Measurements from ENCODE around the gene SLC5A10.
A peak's percentile ranks its signal among the peaks of the same experiment; 100 is the strongest.
"Not testable (repeated sequence)": the region's sequence is repeated elsewhere in the genome, so short reads cannot be mapped to it uniquely, and the experiment has no call there.

Gene SLC5A10

DNA sequence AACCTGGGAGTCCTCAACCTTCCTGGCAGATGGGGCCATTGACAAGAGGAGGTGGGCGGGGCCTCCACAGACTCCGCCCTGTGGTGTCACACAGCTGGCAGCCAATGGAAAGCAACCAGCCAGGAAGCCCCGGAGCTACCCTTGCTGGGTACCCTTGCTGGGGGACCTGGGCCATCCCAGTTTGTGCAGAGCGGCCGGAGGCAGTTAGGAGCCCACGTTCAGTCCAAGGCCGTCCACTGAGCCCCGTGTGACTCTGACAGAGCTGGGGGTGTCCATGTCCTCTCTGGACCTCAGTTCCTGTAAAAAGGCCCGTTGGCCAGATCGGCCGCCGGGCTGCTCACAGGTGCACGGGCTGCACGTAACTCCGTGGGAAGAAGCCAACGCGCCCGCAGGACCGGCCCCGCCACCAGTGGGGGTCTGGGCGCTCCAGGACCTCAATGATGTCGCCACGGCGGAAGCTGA is 69.7 kb downstream of the SLC5A10 start:
- DNase-seq, result peak; percentile 48

DNA sequence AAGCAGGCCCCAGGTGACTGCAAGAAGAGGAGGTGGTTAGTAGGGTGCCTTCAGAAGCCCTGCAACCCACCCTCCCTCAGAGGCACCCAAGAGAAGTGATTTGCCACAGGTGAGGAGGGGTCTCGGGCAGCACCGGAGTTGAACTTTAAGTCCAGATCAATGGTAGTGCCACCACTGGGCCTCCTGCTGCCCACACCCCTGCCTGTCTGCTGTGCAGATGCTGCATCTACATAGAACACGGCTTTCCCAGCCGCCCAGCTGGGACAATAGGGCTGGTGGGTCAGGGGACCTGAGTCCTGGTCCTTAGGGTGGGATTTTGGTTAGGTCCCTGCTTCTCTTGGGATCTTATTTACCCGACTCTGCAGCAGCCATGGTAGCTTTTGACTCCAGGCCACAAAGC is 70.2 kb downstream of the SLC5A10 start:
- DNase-seq, result no peak

DNA sequence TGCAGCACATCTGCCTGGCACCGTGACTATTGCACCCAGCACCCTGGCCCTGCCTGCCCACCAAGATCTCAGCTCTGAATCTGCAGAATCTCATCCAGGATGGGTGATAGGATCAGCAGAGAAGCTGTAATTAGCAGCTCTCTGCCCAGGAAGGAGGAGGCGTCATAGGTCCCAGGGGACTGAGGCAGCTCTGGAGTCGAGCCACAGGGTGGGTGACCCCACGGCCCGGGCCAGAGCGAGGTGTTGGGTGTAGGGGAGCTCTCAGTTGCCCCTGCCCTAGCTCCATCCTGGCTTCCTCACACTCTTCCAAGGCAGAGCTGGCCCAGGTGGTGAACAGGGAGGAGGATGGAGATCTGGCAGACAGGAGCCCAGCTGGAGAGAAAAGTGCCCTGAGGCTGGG is 70.8 kb downstream of the SLC5A10 start:
- no peak for DNase-seq

DNA sequence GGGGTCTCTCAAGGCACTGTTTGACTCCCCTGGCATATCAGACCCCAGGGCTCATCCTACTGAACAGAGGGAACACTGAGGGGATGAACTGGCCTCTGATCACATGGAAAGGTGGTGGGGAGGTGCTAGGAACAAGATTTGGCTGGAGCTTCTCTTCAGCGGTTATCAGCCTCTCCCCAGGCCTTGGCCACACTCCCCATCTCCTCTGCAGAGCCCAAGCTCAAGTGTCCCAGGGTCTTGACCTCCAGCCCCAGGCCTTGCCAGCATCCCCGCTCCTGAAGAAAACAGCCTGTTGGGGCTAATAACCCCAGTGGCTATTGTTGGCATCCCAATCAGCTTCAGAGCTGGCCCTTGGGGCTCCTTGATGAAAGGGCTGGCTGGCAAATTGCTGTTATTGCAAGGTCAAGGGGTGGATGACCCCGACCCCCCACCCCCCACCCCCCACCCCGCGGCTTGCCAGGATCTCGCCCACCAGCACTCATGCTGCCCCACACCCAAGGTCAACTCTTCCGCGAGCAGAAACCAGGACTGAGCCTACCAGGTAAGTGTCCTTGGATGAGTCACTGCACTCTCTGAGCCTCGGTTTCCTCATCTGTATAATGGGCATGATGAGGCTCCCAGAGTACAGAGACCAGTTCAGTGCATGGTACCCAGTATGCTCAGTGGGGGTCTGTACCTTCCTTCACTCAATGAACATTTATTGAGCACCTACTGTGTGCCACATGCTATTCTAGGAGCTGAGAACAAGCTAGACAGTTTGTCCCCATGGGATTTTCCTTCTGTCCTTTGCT is 71.4 kb downstream of the SLC5A10 start:
- DNase-seq, result no peak

DNA sequence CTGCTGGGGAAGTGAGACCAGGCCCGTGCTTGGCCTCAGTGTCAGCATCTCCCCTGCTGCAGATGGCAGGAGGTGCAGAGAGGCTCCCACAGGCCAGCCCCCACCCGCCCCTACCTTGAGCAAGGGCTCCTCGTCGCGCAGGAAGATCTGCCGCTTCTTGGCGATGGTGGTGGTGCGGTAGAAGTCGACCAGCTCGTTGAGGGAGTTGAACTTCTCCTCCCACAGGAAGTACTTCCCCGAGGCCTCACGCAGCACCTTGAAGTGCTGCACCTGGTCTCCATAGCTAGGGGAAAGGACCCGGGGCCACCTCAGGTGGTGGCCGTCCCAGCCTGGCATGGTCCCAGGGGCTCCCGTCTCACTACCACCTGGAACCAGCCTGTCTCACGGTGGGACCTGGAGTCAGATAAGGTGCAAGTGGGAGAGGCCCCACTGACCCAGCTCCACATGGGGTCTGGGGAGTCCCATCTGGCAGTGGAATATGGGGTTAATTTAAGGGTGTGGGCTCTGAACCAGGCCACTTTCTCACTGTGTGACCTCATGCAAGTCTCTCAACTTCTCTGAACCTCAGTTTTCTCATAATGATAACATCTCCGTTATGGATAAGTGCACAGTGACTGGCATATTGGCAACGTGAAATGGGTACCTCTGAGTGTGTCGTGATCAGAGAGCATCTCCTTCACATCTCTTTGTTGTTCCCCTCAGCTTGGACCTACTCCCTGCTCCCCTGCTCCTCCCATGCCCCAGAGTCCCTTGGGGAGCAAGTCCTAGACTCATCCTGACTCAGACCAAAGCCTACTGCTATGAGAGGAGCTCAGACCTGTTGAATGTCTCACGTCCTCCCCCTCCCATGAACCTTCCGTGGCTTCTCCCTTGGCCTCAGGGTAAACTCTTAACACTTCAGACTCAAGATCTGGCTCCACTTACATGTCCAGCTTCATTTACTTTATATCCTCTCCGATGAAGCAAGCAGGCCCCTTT is 72.4 kb downstream of the SLC5A10 start:
- no peak for DNase-seq

DNA sequence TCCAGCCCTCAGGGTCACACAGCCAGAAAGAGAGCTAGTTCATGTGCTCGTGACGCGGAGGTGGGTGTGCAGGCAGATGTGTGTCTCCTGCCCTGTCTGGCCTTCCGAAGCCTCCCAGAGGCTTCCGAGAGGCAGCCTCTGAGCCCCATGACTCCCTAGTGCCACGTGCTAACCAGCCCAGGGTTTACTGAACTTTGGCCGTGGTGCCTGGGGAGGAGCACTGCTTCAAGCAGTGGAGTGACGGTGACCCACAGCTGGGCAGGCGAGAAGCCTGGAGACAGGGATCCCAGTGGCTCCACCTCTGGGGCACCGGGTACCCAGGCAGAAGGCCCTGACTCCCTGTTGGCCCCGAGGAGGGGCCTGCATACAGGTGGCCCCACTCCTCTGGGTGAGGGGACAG is 76.7 kb downstream of the SLC5A10 start:
- DNase-seq, result not testable (repeated sequence)

DNA sequence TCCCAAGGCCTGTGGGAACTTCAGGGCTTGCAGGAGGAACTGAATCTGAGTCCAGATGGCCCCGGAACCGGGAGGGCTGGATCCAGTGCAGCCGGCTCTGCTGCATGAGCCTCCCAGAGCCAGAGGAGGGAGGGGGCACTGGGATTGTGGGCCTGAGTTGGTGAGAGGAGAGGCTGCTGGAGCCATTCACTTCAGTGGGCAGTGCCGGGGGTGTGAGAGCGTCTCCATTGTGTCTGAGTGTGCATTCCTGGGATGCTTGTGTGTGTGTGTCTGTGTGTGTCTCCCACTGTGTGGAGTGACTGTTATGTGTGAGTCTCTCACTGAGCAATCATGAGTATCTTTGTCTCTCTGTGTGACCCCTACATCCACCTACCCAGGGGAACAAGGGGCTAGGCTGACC is 77.8 kb downstream of the SLC5A10 start:
- DNase-seq, result not testable (repeated sequence)

DNA sequence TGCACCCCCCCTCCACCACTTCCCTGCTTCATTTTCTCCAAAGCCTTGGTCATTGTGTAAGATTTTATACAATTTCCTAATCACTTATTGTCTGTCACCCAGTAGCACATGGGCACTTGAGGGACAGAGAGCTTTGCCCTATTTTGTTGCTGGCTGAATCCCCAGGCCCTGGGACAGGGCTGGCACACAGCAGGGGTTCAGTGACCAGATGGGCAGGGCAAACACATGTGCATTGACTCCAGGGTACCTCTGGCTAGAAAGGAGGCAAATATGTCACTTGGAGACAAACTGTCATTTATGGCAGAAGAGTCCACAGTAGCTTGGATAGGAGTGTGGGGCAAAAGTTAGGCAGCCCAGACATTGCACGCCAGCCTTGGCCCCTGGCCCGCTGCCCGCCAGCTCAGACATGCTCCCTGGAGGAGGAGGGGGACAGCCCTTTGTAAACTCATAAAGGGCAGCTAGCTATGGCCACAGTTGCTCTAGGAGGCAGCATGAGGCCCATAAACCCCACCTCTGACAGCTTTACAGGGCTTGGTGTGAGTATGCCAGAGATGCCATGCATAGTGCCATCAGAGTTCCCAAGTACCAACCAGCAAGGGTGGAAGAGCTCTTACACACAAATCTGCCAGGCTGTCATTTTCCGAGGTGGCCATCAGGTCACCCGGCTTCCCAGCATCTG is 78.9 kb downstream of the SLC5A10 start:
- DNase-seq, result not testable (repeated sequence)

DNA sequence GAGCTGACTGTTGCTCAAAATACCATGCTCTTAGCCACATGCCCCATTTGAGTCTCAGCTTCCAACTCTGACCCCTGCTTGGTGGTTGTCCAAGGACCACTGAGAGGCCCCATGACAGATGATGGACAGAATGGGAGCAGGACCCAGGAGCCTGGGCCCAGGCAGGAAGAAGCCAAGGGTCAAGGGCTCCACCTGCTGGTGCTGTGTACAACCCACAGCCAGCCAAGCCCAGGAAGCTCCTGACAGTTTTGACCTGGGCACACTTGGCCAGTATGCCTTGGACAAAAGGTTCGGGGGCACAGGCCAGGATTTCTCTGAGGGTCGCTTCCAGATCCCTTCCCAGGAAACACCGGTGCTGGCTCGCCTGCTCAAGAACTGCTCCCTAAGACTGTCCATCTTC is 79.8 kb downstream of the SLC5A10 start:
- peak; percentile 51 for DNase-seq

DNA sequence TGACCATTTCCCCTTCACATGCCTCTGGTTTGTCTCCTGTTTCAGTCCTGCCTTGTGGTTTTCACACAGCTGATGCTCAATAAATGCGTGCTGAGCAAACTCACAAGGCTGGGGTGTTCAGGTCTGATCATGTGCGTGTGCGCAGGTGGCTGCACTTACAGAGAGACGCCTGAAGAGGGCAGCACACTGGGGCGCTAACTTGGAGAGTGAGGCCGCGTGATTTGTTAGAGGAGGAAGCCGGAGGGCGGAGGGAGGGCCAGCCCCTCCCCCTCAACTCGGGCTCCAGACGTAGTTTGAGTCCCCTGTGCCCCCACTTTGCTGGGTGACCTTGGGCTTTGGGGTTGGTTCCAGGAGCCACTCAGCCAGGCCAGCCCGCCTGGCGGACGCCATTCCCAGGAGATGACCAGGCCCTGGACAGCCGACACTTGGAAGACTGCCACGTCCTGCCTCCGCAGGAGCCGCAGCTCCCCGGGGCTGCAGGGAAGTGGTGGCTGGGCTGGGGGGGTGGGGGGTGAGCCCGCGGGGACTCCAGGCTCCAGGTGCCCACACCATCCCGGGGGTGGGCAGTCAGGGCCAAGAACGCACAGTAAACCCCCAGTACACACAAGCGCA is 80.5 kb downstream of the SLC5A10 start:
- not testable (repeated sequence) for DNase-seq

DNA sequence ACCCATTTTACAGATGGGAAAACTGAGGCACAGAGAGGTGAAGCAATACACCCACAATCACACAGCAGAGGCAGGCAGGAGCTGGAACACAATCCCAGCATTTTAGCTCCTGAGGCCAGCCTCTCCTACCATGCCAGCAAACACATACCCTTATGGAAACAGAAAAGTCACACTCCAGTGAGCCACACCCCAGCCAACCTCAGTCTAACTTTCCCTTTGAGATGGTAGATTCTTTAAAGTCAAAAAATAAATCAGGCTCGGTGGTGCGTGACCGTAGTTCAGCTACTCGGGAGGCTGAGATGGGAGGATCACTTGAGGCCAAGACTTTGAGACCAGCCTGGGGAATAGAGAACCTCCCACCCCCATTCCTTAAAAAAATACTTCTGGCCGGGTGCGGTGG is 84.2 kb downstream of the SLC5A10 start:
- DNase-seq, result not testable (repeated sequence)

DNA sequence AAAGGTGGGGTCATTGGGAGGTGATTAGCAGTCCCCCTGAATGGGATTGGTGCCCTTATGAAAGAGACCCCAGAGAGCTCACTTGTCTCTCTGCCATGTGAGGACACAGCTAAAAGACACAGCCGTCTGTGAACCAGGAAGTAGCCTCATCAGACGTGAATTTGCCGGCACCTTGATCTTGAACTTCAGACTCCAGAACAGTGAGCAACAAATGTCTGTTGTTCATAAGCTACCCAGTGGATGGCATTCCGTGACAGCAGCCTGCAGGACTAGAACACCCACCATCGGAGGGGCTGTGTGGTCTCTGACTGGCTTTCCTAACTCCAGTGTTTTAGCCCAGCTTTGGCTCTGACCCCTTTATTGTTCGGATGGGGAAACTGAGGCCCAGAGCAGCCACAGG is 85.6 kb downstream of the SLC5A10 start:
- not testable (repeated sequence) for DNase-seq

DNA sequence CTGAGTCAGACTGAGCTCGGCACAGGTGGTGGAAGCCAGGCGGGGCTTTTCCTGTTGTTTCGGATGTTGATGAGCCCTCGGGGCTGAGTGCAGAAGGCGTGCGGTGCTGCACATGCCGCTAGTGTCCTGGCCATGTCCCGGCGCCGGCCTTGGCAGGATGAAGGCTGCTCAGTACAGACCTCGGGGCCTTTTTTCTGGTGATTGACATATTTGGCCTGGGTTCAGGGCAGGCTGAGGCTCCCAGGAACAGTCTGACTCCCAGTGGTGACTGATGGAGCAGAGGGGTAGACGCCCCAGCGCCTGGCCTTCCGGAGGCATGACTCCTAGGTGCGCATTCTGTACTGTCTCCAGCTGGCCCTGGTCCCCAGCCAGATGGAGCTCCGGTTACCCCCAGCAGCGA is 86.0 kb downstream of the SLC5A10 start:
- not testable (repeated sequence) for DNase-seq

DNA sequence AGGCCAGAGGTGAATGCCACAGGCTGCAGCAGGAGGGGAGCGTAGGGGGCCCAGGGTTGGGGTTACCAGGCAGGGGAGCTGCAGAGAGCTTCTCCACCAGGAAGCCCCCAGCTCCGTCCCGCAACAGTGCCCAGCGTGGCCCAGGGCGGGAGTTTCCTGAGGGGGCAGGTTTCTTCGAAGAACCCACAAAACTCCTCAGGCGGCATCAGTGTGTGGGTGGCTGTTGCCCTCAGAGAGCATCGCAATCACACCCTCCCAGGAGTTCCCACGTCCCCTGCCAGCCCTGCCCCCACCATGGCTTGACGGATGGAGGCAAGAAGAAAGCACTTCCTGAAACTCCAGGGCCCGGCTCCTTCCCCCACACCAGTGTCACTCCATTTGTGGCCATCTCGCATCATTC is 86.8 kb downstream of the SLC5A10 start:
- DNase-seq, result not testable (repeated sequence)

DNA sequence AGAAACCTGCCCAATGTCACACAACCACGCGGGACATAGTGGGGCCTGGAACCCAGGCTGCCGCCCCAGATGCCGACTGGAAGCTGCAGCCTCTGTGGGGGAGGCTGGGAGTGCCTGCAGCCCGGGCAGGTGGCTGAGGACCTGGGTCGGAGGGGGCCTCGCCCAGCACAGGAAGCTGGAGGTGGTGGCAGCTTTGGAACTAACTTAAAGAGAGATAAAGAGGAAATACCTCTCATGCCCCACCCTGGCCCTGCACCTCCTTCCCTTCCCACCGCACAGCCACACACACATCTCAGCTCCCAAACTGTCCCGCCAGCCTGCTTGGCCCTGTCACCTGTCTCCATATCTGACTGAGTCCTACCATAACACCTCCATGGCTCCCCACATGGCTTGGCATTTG is 88.4 kb downstream of the SLC5A10 start:
- DNase-seq, result not testable (repeated sequence)

DNA sequence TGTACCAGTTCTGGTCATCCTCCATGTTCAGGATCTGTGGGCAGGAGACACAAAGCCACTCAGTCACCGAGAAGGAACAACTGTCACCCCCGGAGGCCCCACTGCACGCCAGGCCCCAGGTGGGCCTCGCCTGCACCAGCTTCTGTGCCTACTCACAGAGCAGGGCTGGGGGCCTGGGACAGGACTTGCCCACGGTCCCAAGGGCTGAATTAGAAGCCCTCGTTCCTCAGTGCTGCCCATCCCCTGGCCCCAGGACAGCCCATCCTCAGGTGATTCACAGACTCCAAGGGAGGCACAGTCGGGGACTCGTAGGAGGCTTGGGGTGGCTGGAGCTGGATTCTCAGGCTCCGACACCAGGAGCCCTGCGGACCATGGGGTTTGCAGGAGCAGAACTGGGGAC is 89.9 kb downstream of the SLC5A10 start:
- DNase-seq, result not testable (repeated sequence)

DNA sequence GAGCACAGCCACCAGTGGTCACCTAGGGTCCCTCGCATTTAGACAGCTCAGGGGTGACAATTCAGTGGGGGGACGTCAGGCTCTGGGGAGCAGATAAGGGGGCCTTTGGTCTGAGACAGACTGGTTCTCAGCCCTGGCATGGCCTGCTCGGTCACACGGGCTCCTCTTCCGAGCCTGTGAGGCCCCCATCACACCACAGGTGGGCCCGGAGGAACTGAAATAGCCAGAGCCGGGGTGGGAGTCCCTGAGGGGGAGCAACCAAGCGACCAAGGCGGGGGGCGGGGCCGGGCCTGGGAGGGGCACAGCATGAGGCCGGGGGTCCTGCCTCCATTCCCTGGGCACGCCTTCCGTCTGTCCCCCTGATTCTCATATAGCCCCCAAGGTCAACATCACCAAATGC is 90.4 kb downstream of the SLC5A10 start:
- DNase-seq, result not testable (repeated sequence)

DNA sequence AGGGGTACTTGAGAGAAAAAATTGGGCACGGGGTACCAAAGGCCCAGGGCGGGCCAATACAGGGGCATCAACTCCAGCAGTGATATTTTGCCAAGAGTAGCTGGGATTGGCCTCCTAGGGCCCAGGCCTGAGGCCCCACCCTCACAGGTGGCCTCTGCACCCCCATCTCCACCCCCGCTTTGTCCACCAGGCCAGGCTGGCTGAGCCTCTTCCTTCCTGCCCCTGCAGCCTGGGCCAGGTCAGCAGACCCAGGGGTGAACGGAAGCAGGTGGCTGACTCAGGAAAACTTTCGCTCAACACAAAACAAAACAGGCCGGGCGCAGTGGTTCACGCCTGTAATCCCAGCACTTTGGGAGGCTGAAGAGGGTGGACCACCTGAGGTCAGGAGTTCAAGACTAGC is 91.1 kb downstream of the SLC5A10 start:
- DNase-seq, result not testable (repeated sequence)

DNA sequence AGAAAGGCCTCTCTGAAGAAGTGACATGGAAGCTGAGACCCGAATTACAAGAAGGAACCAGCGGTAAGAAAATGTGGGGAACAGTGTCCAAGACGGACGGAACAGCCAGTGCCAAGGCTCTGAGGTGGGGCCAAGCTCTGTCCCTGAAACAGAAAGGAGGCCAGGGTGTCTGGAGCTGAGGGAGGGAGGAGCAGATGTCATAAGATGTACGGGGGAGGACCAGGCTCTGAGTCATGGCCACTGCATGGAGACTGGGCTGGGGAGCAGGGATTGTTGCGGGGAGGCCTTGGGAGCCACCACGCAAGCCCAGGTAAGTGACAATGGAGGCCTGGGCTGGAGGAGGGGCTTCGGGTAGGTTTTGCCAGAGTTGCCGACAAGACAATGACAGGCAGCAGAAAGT is 92.7 kb downstream of the SLC5A10 start:
- not testable (repeated sequence) for DNase-seq

DNA sequence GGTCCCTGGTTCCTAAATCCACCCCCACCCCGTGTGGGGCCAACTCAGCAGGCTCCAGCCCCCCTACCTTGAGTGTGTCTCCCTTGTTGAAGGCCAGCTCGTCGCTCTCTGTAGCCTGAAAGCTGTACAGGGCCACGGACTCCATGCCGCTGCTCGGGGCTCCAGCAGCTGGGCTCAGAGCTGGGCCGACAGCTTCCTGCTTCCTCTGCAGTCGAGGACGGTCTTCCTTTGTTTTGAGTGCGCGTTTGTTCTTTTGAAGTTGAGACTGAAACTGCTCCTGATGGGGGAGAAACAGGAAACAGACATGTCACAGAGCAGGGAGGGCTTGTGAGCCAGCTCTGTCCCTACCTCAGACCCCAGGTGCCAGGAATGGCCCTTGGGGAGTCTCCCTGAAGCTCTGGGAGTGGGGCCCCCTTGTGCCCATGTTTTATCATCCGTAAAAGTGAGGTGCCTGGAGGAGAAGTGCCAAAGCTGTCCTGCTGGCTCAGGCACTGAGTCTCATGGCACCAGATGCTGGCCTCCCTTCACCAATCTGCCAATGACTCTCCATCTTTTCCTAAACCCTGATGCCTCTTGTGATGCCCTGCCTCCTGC is 94.9 kb downstream of the SLC5A10 start, which contains the start of gene GRAP:
GRAP (minus strand) TSS at position 176 of the 594 bp plus-strand sequence; CDS start at position 145, 31 bp downstream.
- not testable (repeated sequence) for DNase-seq

DNA sequence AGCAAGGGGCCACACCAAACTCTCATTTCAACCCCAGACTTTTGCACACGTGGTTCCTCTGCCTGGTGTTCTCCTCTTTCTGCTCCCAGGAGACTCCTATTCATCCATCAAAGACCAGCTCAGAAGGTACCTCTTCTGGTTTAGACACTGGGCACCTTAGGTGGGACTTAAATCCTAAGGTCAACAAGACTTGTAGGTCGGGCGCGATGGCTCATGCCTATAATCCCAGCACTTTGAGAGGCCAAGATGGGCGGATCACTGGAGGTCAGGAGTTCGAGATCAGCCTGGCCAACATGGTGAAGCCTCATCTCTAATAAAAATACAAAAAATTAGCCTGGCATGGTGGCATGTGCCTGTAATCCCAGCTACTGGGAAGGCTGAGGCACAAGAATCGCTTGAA is 95.5 kb downstream of the SLC5A10 start:
- not testable (repeated sequence) for DNase-seq

DNA sequence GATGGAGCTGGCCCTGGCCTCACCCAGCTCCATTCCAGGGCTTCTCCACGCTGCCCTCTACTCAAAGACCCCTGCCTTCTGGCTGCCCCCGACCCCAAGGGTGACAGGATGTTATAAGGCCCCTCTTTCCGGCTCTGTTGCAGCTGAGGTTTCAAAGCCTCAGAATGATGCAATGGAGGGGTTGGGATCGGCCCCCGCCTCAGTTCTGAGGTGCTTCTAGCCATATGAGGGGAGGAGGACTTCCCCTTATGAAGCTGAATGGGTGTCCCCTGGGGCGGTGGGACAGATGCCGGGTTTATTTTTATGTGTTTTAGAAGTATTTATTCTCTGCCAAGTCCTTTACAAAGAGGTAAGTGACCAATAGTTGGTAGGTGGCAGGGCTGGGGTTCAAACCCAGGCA is 96.9 kb downstream of the SLC5A10 start:
- DNase-seq, result not testable (repeated sequence)
